Natural killer cell treated with Interleukin-12 subunit alpha and Interleukin-12 subunit beta and Interleukin-15 and Interleukin-18, amount 100 ng/mL, for 72 hours (primary cell): Measurements from ENCODE around the gene LMBR1. TPM values are rescaled to one million over a fixed set of nuclear protein-coding genes. Genes with fewer than 3 reads are reported as not detected.
"Not testable (repeated sequence)": the region's sequence is repeated elsewhere in the genome, so short reads cannot be mapped to it uniquely, and the experiment has no call there.

ENCODE experiments used
- ATAC-seq, 2 donors: fragments of 150-1000 bp; cut with Tn5 transposase in 1 of 2; sonication (Bioruptor Pico), chemical (Tn5 transposase) in 1 of 2; 2 replicates each; pipeline ENCODE4 v1.10.0; 2021
- DNase-seq: peaks from one replicate; pipeline ENCODE4 v3.0.0; 2022; ENCODE audit warnings: low spot score
- H3K27ac Mint-ChIP-seq, 2 donors: 1 replicate in 1 of 2; 2 replicates in 1 of 2; pipeline ENCODE4 v1.8.0; 2022; ENCODE audit warnings: mixed read lengths in 2 of 2, mild to moderate bottlenecking in 1 of 2, moderate library complexity in 1 of 2
- H3K27me3 Mint-ChIP-seq, 2 donors: 1 replicate in 1 of 2; 2 replicates in 1 of 2; pipeline ENCODE4 v1.8.0; 2022; ENCODE audit warnings: mixed read lengths in 2 of 2
- H3K36me3 Mint-ChIP-seq: one replicate; pipeline ENCODE4 v1.8.0; 2022; ENCODE audit warnings: mixed read lengths
- H3K4me1 Mint-ChIP-seq, 2 donors: 1 replicate in 1 of 2; 2 replicates in 1 of 2; pipeline ENCODE4 v1.8.0; 2022; ENCODE audit warnings: low read depth in 2 of 2, mixed read lengths in 2 of 2, mild to moderate bottlenecking in 1 of 2
- H3K4me3 Mint-ChIP-seq: one replicate; pipeline ENCODE4 v1.8.0; 2022; ENCODE audit warnings: mixed read lengths
- H3K9me3 Mint-ChIP-seq: 2 replicates; pipeline ENCODE4 v1.8.0; 2022; ENCODE audit warnings: mixed read lengths
- total RNA-seq, 2 donors: library from RNA; stranded (reverse); gene quantifications; one replicate each; pipeline ENCODE4 v1.2.3, GENCODE V29; 2022

The LMBR1 gene, protein sequence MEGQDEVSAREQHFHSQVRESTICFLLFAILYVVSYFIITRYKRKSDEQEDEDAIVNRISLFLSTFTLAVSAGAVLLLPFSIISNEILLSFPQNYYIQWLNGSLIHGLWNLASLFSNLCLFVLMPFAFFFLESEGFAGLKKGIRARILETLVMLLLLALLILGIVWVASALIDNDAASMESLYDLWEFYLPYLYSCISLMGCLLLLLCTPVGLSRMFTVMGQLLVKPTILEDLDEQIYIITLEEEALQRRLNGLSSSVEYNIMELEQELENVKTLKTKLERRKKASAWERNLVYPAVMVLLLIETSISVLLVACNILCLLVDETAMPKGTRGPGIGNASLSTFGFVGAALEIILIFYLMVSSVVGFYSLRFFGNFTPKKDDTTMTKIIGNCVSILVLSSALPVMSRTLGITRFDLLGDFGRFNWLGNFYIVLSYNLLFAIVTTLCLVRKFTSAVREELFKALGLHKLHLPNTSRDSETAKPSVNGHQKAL
- total RNA-seq = 10 to 100 TPM; 41.7 to 62.4 TPM

DNA sequence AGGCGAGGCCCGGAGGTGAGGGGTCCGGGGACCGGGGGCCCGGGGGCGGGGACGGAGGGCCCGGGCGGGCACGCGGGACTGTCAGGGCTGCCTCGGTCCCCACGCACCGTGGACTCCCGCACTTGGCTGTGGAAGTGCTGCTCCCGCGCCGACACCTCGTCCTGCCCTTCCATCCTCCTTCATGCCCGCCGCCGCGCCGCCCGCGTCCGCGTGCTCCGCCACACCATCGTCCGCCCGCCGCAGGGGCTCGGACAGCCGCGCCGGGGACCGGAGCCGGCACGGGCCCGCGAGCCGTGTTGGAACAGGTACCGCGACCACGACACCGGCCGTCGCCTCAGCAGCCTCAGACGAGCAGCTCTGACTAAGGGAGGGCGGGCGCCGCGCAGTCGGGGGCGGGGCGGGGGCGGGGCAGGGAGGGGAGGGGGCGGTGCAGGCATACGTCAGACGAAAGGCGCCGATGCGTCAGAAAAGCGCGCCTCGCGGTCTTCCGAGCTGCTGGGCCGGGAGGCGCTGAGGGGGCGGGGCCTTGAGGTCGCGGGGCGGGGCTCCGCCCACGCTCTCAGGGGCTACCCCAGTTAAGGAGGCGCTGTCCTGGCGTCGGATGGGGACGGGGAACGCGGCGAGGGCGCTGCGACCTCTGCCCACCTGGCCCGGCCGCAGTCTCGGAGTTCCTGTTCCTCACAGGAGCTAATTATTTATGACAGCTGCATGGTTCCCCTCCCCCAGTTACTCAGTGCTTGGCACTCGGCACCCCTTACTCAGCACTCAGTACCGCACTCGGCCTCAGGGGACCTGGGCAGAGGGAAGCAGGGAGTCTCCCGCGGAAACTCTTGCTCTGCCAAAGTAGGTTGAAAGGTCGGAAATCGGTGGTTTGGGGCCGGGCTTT lies at the start of gene LMBR1:
LMBR1 (minus strand) TSS at position 363 of the 886 bp plus-strand sequence; CDS start at position 173, 190 bp downstream.
- Mint-ChIP-seq H3K27ac (peak within 1 kb of the TSS; percentile 85), H3K4me1 (peaks cover 36 to 42% of the 10 kb centered on the region in 2 donors), H3K36me3 (no peaks in the 10 kb centered on the region), H3K27me3 (no peaks in the 10 kb centered on the region), H3K4me3 (peak within 1 kb of the TSS; percentile 94), H3K9me3 (no peaks in the 10 kb centered on the region)
- ATAC-seq (peak; percentile 92), DNase-seq (peak; percentile 95)

DNA sequence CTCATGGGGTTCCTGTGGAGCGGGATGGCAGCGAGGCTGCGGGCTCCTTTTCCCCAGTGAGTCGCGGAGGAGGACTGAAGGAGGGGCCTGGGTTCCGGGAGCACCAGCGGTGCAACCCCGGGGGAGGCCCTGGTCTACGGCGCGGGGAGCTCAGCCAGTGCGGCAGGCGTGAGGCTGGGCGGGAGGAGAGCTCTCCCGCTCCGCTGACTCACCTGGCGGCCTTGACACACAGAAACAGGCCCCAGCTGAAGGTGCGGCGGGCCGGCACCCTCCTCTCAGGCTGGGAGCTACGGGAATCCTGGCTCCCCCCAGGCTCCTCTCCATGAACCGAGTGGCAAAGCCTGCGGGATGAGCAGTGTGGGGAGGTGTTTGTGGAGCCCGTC lies 49.7 kb upstream of the LMBR1 start:
- DNase-seq = no peak
- Mint-ChIP-seq H3K9me3 (peaks cover 6% of the 10 kb centered on the region), H3K27ac (no peak overlapping the region), H3K36me3 (peaks cover 7% of the 10 kb centered on the region), H3K4me1 (peaks cover 0 to 10% of the 10 kb centered on the region in 2 donors), H3K27me3 (peaks cover 23 to 36% of the 10 kb centered on the region in 2 donors), H3K4me3 (no peak overlapping the region)
- ATAC-seq = peak; percentile 27 to 64

DNA sequence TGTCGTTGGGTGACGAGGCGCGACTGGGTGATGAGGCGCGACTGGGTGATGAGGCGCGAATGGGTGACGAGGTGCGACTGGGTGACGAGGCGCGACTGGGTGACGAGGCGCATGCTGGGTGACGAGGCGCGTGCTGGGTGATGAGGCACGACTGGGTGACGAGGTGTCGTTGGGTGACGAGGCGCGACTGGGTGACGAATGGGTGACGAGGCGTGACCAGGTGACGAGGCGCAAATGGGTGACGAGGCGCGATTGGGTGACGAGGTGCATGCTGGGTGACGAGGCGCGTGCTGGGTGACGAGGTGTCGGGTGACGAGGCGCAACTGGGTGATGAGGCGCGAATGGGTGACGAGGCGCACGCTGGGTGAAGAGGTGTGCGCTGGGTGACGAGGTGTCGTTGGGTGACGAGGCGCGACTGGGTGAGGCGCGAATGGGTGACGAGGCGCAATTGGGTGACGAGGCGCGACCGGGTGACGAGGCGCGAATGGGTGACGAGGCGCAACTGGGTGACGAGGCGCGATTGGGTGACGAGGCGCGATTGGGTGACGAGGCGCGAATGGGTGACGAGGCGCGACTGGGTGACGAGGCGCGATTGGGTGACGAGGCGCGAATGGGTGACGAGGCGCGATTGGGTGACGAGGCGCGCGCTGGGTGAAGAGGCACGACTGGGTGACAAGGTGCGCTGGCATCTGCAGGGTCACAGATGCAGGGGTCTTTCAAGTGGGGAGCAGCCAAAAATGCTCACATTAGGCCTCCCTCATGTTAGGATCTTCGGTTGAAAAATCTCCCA lies 48.6 kb upstream of the LMBR1 start:
- Mint-ChIP-seq H3K27me3 (peaks cover 17 to 29% of the 10 kb centered on the region in 2 donors), H3K27ac (no peak overlapping the region), H3K4me1 (peaks cover 0 to 7% of the 10 kb centered on the region in 2 donors), H3K4me3 (no peak overlapping the region), H3K36me3 (peaks cover 7% of the 10 kb centered on the region), H3K9me3 (peaks cover 6% of the 10 kb centered on the region)
- ATAC-seq (no peak), DNase-seq (no peak)

DNA sequence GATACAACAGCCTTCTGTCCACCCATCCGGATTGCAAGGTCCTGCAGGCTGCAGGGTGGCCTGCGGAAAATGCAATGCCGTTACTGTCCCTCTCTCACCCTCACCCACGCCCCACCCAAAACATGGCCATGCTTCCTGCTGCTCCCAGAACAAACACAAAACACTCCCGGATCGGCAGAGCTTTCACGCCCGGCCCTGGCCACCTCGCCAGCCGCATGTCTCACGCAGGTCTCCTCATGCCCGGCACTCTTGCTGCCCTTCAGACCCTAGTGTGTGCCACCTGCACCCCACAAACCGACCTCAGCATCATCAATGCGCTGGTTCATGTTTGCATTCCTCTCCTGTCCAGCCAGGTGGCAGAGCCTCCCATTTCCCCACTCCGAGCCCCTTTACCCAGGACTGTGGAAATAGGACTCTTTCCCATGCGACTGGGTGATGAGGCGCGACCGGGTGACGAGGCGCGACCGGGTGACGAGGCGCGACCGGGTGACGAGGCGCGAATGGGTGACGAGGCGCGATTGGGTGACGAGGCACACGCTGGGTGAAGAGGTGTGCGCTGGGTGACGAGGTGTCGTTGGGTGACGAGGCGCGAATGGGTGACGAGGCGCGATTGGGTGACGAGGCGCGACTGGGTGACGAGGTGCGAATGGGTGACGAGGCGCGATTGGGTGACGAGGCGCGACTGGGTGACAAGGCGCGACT lies 47.6 kb upstream of the LMBR1 start:
- H3K9me3 Mint-ChIP-seq = peaks cover 6% of the 10 kb centered on the region
- no peak for ATAC-seq
- DNase-seq = no peak
- no peak overlapping the region for H3K27ac Mint-ChIP-seq
- no peak overlapping the region for H3K4me3 Mint-ChIP-seq
- peaks cover 7% of the 10 kb centered on the region for H3K36me3 Mint-ChIP-seq
- H3K4me1 Mint-ChIP-seq = peaks cover 0 to 7% of the 10 kb centered on the region in 2 donors
- H3K27me3 Mint-ChIP-seq = peaks cover 16 to 29% of the 10 kb centered on the region in 2 donors

DNA sequence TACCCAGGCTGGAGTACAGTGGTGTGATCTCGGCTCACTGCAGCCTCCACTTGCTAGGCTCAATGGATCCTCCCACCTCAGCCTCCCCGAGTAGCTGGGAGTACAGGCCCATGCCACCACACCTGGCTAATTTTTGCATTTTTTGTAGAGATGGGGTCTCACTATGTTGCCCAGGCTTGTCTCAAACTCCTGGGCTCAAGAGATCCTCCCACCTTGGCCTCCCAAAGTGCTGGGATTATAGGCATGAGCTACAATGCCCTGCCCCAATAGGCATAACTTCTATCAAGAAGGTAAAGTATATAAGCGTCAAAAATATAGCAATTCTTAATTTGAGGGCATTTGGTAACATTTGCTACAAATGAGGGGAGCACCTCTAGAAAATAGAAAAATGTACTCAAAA lies 43.8 kb upstream of the LMBR1 start:
- H3K36me3 Mint-ChIP-seq, H3K27ac Mint-ChIP-seq, ATAC-seq, H3K4me3 Mint-ChIP-seq, H3K4me1 Mint-ChIP-seq, DNase-seq, H3K9me3 Mint-ChIP-seq: not testable (repeated sequence)
- peaks cover 0 to 16% of the 10 kb centered on the region in 2 donors for H3K27me3 Mint-ChIP-seq

DNA sequence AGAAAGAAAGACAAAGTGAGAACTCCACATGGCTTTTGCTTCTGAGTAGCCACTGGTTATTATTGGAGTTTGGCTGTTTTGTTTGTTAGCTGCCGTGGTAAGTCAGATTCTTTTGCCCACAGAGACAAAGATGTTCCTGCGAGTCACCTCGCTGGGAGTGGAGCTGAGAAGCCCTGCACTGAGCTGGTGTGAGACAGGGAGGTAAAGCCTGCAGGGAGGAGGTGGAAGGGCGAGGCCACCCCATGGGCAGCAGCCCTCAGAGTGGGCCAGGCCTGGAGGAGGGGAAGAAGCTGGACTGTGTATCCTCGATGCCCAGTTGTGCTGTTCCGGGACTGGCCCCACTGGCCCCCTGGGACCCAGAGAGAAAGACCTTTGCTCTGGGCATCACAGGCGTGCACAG lies 42.3 kb upstream of the LMBR1 start:
- Mint-ChIP-seq H3K36me3 (no peaks in the 10 kb centered on the region), H3K4me1 (no peaks in the 10 kb centered on the region), H3K27me3 (peaks cover 0 to 20% of the 10 kb centered on the region in 2 donors), H3K9me3 (no peaks in the 10 kb centered on the region), H3K27ac (no peak overlapping the region), H3K4me3 (no peak overlapping the region)
- DNase-seq = no peak
- ATAC-seq = peak in 1 of 2 donors; percentile 24

DNA sequence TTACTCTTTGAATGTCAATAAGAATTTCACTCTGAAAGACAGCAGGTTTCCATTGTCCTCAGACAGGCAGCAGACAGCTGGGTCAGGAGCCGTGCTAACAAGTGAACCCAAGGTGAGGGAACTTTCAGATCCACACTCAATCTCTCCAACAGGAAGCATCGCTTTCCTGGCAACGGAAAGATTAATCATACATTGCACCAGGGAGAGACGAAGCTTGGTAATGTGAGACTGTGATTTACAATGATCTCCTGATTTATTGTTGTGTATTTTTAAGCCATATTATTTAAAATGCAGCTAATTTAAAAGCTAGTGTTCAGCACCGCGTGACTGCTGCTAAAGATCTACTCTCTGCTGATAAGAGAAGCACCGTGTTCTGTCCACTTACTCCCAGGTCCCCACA lies 39.0 kb upstream of the LMBR1 start:
- peaks cover 20 to 37% of the 10 kb centered on the region in 2 donors for H3K27me3 Mint-ChIP-seq
- no peaks in the 10 kb centered on the region for H3K4me1 Mint-ChIP-seq
- H3K4me3 Mint-ChIP-seq = no peak overlapping the region
- no peaks in the 10 kb centered on the region for H3K9me3 Mint-ChIP-seq
- no peak for ATAC-seq
- H3K36me3 Mint-ChIP-seq = no peaks in the 10 kb centered on the region
- DNase-seq = no peak
- H3K27ac Mint-ChIP-seq = no peak overlapping the region

DNA sequence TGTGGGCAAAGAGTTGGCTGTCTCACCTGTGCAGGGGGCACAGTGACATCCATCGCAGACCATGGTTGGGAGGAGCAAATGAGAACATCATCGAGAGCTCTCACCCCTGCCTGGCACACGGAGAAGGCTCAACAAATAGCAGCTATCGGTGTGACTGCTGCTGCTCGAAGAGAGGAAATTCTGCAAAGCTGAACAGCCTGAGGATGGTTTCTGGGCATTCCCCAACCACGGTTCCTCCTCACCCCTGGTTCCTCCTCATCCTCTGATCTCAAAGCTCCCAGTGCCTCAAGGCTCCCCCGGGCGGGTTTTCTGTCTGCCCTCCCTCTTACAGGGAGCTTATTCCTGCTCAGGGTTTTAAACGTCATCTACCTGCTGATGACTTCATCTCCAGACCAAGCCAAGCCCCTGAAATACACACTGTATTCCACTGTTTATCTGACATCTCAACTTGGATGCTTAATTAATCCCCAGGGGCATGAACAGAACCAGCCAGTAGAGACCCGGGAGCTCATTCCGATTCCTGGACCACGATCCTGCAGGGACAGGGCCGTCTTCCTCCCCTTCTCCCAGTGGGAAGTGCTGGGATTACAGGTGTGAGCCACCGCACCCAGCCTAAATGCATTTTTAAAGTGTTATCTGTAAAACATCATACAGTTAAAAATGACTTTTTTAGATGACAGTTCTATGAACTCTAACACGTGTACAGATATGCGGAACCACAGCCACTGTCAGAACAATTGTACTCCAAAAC lies 37.0 kb upstream of the LMBR1 start:
- Mint-ChIP-seq H3K27me3 (peaks cover 20 to 40% of the 10 kb centered on the region in 2 donors), H3K4me1 (no peaks in the 10 kb centered on the region), H3K27ac (peak overlapping the region in 1 of 2 donors; percentile 56), H3K4me3 (no peak overlapping the region), H3K9me3 (no peaks in the 10 kb centered on the region), H3K36me3 (no peaks in the 10 kb centered on the region)
- DNase-seq = no peak
- peak in 1 of 2 donors; percentile 18 for ATAC-seq

DNA sequence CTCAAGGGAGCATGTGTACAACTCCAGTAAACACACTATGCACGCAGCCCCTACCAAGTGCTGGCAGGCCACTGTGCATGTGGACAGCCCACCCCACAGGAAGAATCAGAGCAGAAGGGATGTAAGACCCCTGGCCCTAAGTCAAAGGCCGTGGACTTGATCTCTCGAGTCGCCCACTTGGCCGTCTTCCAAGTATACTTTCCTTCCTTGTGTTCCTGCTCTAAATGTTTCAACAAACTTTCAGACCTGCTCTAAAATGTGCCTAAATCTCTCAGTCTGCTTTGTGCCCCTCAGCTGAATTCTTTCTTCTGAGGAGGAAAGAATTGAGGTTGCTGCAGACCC lies 35.4 kb upstream of the LMBR1 start:
- peaks cover 20 to 46% of the 10 kb centered on the region in 2 donors for H3K27me3 Mint-ChIP-seq
- no peak overlapping the region for H3K4me3 Mint-ChIP-seq
- no peak for ATAC-seq
- H3K36me3 Mint-ChIP-seq = no peaks in the 10 kb centered on the region
- DNase-seq = no peak
- peaks cover 2 to 4% of the 10 kb centered on the region in 2 donors for H3K4me1 Mint-ChIP-seq
- H3K27ac Mint-ChIP-seq = no peak overlapping the region
- H3K9me3 Mint-ChIP-seq = no peaks in the 10 kb centered on the region

DNA sequence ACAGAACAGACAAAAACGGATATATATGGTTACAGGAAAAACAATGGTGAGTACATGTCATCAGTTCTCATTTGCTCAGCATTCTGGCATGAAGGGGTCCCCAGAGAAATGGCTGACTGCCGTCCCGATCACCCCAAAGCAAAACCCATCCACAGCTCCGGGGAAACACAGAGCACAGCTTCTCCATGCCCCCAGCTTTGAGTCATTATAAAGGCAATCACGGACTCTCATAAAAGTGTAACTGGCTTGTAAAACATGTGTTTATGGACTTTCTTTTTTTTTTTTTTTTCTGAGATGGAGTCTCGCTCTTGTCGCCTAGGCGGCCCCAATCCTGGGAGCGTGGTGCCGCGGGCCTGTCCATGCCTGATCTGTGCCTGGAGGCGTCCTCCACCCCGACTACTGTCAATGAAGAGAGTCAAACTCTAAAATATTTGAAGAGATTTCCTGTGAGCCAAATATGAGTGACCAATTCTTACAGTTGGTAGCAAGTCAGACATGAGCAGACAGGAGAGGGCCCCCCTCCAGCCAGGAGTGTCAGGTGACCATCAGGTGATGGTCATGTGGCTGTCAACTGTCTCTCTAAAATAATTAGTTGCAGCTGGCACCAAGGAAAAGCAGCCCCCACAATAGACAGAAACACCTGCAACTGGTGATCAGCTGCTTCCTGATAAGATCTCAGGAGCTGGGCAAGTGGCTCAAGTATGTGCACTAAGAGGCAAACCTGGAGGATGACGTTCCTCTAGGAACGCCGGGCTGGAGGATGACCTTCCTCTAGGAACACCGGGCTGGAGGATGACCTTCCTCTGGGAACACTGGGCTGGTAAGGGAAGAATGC lies 34.8 kb upstream of the LMBR1 start:
- DNase-seq = no peak
- Mint-ChIP-seq H3K36me3 (no peaks in the 10 kb centered on the region), H3K4me3 (no peak overlapping the region), H3K9me3 (no peaks in the 10 kb centered on the region), H3K27me3 (peaks cover 20 to 49% of the 10 kb centered on the region in 2 donors), H3K4me1 (peaks cover 5 to 8% of the 10 kb centered on the region in 2 donors), H3K27ac (no peak overlapping the region)
- no peak for ATAC-seq

DNA sequence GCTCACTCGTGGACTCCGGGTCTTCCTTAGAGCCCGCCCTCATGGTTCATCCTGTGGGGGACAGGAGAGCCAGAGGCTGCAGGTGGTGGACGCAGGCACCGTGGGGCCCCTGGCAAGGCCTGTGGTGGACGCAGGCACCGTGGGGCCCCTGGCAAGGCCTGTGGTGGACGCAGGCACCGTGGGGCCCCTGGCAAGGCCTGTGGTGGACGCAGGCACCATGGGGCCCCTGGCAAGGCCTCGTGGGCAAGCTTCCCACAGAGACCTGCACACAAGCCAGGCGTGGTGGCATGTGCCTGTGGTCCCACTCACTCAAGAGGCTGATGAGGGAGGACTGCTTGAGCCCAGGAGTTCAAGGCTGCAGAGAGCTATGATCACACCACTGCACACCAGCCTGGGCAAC lies 32.8 kb upstream of the LMBR1 start:
- not testable (repeated sequence) for H3K9me3 Mint-ChIP-seq, H3K36me3 Mint-ChIP-seq, H3K4me3 Mint-ChIP-seq, H3K27ac Mint-ChIP-seq, ATAC-seq, DNase-seq
- Mint-ChIP-seq H3K27me3 (peaks cover 20 to 39% of the 10 kb centered on the region in 2 donors), H3K4me1 (peaks cover 12 to 13% of the 10 kb centered on the region in 2 donors)

DNA sequence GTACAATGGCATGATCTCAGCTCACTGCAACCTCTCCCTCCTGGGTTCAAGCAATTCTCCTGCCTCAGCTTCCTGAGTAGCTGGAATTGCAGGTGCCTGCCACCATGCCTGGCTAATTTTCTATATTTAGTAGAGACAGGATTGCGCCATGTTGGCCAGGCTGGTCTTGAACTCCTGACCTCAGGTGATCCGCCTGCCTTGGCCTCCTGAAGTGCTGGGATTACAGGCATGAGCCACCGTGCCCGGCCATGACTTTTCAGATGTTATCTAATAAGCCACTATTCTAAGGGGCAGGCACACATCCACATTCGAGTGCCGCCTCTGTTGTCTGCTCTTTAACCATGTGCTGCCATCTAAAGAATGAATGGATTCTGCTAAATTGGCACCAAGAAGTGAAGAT lies 29.3 kb upstream of the LMBR1 start:
- not testable (repeated sequence) for H3K9me3 Mint-ChIP-seq, H3K36me3 Mint-ChIP-seq, DNase-seq, ATAC-seq
- H3K27me3 Mint-ChIP-seq = peaks cover 17 to 33% of the 10 kb centered on the region in 2 donors
- H3K4me1 Mint-ChIP-seq = peaks cover 12 to 16% of the 10 kb centered on the region in 2 donors
- H3K4me3 Mint-ChIP-seq = peak overlapping the region; percentile 50
- peak overlapping the region; percentile 16 to 51 for H3K27ac Mint-ChIP-seq
